ENCODE results near the gene GBF1. TPM values are rescaled to one million over a fixed set of nuclear protein-coding genes. Genes with fewer than 3 reads are reported as not detected.

GBF1 gene
- total and polyA plus RNA-seq, 2 of the 13 experiments (the other 11 are each of a cell fraction or from before 2014, with no cell fraction given): 17.1 to 21.9 TPM

DNA sequence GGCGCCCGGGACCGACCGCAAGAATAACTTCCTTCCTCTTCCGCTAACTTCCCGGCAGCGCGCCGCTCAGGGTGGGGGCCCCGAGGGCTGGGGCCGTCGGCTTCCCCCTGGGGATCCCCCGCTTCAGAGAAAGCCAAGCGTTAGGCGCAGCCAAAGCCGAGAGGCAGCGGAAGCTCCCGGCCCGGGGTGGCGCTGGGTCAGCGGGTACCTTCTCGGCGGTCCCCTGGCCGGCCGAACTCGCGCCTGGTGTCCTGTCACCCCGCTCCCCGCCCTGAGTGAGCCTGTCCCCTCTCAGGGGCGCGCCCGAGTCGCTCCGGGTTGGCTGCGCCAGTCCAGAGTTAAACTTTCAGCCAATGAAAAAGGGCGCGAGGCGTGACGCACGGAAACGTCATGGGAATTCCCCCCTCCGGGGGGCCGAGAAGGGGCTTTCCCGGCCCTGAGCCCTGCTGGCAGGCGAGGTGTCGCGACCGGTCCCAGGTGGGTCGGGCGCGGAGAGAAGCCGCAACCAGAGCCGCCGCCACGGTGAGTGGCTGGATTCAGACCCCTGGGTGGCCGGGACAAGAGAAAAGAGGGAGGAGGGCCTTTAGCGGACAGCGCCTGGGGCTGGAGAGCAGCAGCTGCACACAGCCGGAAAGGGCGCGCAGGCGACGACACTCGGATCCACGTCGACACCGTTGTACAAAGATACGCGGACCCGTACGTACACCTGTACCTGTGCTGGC is 148.9 kb downstream of the GBF1 start (continued):
- TF ChIP-seq, protein P1, sequence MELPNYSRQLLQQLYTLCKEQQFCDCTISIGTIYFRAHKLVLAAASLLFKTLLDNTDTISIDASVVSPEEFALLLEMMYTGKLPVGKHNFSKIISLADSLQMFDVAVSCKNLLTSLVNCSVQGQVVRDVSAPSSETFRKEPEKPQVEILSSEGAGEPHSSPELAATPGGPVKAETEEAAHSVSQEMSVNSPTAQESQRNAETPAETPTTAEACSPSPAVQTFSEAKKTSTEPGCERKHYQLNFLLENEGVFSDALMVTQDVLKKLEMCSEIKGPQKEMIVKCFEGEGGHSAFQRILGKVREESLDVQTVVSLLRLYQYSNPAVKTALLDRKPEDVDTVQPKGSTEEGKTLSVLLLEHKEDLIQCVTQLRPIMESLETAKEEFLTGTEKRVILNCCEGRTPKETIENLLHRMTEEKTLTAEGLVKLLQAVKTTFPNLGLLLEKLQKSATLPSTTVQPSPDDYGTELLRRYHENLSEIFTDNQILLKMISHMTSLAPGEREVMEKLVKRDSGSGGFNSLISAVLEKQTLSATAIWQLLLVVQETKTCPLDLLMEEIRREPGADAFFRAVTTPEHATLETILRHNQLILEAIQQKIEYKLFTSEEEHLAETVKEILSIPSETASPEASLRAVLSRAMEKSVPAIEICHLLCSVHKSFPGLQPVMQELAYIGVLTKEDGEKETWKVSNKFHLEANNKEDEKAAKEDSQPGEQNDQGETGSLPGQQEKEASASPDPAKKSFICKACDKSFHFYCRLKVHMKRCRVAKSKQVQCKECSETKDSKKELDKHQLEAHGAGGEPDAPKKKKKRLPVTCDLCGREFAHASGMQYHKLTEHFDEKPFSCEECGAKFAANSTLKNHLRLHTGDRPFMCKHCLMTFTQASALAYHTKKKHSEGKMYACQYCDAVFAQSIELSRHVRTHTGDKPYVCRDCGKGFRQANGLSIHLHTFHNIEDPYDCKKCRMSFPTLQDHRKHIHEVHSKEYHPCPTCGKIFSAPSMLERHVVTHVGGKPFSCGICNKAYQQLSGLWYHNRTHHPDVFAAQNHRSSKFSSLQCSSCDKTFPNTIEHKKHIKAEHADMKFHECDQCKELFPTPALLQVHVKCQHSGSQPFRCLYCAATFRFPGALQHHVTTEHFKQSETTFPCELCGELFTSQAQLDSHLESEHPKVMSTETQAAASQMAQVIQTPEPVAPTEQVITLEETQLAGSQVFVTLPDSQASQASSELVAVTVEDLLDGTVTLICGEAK (IDR thresholded peaks at IDR 0.05): no peak
- TF ChIP-seq, protein P1 (CRISPR knock-in tag; IDR thresholded peaks at IDR 0.05): no peak
- TF ChIP-seq KDM4B (CRISPR knock-in tag; IDR thresholded peaks at IDR 0.05): 0 out of 2 replicates have a peak, but pooled peaks have one; percentile 13
- TF ChIP-seq ZNF749 (CRISPR knock-in tag; IDR thresholded peaks at IDR 0.05; ENCODE audit: borderline replicate concordance): no peak; the same call in 1 of the 2 replicates
- TF ChIP-seq ZNF17 (CRISPR knock-in tag; IDR thresholded peaks at IDR 0.05): 0 out of 2 replicates have a peak, but pooled peaks have one; percentile 55
- TF ChIP-seq POLR2G (IDR thresholded peaks at IDR 0.05; ENCODE audit: low read depth, low read length): peak; percentile 60
- TF ChIP-seq, protein P2, sequence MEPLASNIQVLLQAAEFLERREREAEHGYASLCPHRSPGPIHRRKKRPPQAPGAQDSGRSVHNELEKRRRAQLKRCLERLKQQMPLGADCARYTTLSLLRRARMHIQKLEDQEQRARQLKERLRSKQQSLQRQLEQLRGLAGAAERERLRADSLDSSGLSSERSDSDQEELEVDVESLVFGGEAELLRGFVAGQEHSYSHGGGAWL (CRISPR knock-in tag; IDR thresholded peaks at IDR 0.05): peak; percentile 81; the same call in 1 of the 2 replicates
- TF ChIP-seq, protein P3, sequence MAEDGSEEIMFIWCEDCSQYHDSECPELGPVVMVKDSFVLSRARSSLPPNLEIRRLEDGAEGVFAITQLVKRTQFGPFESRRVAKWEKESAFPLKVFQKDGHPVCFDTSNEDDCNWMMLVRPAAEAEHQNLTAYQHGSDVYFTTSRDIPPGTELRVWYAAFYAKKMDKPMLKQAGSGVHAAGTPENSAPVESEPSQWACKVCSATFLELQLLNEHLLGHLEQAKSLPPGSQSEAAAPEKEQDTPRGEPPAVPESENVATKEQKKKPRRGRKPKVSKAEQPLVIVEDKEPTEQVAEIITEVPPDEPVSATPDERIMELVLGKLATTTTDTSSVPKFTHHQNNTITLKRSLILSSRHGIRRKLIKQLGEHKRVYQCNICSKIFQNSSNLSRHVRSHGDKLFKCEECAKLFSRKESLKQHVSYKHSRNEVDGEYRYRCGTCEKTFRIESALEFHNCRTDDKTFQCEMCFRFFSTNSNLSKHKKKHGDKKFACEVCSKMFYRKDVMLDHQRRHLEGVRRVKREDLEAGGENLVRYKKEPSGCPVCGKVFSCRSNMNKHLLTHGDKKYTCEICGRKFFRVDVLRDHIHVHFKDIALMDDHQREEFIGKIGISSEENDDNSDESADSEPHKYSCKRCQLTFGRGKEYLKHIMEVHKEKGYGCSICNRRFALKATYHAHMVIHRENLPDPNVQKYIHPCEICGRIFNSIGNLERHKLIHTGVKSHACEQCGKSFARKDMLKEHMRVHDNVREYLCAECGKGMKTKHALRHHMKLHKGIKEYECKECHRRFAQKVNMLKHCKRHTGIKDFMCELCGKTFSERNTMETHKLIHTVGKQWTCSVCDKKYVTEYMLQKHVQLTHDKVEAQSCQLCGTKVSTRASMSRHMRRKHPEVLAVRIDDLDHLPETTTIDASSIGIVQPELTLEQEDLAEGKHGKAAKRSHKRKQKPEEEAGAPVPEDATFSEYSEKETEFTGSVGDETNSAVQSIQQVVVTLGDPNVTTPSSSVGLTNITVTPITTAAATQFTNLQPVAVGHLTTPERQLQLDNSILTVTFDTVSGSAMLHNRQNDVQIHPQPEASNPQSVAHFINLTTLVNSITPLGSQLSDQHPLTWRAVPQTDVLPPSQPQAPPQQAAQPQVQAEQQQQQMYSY (CRISPR knock-in tag; IDR thresholded peaks at IDR 0.05): no peak
- TF ChIP-seq ZNF850 (CRISPR knock-in tag; conservative IDR thresholded peaks at IDR 0.05): no peak
- TF ChIP-seq, protein P4, sequence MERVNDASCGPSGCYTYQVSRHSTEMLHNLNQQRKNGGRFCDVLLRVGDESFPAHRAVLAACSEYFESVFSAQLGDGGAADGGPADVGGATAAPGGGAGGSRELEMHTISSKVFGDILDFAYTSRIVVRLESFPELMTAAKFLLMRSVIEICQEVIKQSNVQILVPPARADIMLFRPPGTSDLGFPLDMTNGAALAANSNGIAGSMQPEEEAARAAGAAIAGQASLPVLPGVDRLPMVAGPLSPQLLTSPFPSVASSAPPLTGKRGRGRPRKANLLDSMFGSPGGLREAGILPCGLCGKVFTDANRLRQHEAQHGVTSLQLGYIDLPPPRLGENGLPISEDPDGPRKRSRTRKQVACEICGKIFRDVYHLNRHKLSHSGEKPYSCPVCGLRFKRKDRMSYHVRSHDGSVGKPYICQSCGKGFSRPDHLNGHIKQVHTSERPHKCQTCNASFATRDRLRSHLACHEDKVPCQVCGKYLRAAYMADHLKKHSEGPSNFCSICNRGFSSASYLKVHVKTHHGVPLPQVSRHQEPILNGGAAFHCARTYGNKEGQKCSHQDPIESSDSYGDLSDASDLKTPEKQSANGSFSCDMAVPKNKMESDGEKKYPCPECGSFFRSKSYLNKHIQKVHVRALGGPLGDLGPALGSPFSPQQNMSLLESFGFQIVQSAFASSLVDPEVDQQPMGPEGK (CRISPR knock-in tag; IDR thresholded peaks at IDR 0.05): peak; percentile 99
- TF ChIP-seq, protein P5, sequence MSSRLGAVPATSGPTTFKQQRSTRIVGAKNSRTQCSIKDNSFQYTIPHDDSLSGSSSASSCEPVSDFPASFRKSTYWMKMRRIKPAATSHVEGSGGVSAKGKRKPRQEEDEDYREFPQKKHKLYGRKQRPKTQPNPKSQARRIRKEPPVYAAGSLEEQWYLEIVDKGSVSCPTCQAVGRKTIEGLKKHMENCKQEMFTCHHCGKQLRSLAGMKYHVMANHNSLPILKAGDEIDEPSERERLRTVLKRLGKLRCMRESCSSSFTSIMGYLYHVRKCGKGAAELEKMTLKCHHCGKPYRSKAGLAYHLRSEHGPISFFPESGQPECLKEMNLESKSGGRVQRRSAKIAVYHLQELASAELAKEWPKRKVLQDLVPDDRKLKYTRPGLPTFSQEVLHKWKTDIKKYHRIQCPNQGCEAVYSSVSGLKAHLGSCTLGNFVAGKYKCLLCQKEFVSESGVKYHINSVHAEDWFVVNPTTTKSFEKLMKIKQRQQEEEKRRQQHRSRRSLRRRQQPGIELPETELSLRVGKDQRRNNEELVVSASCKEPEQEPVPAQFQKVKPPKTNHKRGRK (CRISPR knock-in tag; IDR thresholded peaks at IDR 0.05): 0 out of 2 replicates have a peak, but pooled peaks have one; percentile 41
